C1 segment of cervical spinal cord (tissue), 14 donors: ENCODE results near the gene TNFSF8.

Experiments used
- DNase-seq, 14 donors: peaks; one replicate each; lab custom pipeline; 2025; lab: John Stamatoyannopoulos, UW

Gene TNFSF8

DNA sequence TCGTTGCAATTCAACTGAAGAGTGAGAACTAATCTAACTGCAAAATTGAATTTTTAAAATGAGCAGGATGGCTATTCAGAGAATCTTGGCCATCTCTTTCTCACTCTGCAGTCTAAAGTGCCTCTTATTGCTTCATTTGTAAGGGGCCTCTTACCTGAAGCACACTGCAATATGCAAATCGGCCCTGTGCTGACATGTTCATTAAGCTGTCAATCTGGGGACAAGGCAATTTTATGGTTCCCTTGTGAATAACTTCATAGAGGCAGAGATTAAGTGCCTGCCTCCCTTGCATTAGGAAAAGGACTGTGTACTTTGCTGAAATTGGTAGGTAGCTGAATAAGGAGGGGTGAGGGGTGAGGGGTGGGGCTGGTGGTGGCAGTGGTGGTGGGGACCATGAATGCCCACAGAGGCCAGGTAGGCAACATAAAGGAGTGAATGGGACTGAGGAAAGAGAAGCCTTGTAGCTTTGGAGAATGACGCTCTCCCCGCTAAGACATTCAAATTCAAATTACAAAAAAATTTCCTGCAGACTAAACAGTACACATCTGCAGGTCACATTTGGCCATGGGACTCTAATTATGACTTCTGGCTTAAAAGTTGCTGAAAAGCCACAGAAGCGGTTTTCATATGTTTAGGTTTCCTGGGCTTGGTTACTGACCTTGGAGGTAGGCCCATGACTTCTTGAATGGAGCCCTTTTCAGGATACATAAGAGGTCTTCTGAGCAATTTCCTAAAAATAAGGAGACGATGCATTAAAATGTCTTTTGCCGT, 25.0 kb downstream of the TNFSF8 start:
- DNase-seq = no peak

DNA sequence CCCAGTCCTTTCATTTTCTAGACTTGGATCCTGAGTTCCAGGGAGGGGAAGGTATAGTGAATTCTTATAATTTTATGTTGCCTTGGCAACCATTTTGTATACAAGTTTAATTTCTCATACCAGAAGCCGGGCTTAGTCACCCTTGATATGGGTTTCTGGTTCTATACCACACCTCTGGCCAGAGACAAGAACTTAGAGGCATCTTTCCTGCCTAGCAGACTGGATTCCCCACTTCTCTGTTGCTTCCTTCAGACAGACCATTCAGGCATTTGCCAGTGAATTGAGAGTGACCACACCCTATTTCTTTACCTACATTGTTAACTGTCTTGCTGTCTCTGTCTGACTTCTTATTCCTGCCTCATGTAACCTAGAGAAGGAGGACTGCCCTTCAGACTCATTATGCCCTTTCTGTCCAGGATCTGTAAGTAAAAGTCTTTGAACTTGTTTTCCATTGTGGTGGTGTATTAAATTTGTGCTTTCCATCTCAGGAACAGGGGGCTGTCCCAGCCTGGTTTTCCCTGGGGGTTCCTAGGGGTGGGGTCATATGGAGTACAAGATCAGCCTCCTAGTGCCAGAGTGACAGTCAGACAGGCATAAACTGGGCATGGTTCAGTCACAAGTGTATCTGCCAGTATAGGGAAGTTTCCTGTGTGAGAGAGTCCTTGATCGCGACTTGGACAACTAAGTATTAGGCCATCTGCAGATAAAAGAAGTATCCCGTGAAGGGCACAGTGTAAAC, 27.4 kb downstream of the TNFSF8 start:
- DNase-seq = no peak

DNA sequence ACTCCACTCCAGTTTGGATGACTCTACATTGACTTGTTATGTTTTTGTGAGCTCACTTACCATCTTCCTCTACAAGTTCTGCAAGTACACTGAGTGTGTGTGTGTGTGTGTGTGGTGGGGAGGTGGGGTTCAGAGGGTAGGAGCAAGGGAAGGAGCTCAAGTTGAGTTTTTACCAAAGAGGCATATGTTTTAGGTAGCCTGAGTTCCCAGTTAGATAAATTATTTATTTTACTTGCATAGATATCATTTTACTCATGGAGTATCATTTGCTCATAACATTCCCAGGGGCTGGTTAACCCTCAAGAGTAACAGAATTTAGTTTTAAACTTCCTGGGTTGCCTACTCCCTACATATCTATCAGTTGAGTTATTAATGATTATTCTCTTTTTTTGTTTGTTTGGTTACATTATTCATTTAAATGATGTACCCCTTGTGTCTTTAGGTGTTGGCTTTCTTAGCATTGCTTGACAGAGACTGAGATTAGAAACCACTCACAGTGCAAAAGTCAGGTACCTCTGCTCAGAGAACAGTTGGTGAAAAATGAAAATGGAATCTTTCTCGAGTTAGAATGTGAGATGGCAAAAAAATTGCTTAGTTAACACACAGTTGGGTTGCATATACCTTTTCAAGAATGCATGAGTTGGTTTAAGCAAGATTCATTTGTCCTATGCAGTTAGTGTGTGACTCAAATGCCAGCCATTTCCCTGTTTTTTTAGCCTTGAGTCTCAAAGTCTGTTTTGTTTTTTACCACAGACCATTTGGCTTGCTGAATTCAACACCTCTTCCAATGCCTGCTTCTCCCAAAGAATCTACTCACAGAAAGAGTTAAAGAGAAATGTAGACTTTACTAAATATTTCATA, 29.2 kb downstream of the TNFSF8 start:
- DNase-seq = no peak

DNA sequence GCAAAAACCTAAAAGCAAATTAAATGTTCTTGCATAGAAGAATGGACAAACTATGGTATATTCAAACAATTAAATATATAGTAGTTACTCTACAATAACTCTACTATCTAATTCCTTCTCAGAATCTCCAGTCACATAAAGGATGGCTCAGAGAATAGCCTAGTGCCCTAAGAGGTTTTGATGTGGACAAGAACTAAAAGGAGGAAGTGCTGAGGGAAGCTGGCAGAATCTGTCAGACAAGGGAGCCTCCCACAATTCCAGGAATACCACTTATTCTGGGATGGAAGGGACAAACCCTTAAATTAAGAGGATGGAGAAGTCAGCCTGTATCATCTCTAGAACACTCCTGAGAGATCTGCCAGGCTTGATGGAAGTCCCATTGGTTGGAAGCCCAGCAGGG, 30.4 kb downstream of the TNFSF8 start:
- no peak for DNase-seq

DNA sequence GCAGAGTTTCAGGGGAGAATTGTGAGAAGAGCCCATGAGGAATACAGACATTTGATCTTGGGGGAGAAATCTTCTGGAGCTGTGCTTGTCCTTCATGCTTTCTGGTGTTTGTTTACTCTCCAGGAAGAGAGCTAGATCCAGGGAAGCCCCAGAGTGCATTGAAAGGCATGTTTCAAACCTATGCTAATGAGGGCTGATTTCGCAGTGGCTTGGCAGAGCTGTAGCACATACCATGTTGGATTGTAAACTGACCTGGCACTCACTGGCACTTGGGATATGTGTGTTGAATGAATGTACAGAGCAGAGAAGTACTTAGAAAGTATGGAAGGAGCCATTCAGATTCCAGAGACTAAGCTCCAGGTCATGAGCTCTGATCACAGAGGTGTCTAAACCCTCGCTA, 30.9 kb downstream of the TNFSF8 start:
- DNase-seq = no peak

DNA sequence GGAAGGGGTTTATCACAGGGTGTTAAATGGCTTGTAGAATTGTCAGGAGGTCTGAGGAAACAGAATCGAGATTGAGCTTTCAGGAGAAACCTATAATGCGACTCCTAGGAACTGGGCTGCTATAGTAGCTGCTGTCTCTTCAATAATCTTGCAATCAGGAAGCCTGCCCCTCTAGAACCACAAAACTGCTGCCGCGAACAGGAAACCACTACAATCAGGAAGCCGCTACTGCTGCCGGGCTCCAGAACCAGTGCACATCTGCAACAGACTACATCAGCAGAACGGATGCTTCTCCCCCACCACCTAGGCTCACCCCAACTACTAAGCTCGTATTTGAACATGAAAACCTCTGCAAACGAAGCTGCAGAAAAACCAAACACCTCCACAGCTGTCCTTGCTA, 31.6 kb downstream of the TNFSF8 start:
- peak in 7 of 14 donors; percentile 1 to 22 (median 8) for DNase-seq

DNA sequence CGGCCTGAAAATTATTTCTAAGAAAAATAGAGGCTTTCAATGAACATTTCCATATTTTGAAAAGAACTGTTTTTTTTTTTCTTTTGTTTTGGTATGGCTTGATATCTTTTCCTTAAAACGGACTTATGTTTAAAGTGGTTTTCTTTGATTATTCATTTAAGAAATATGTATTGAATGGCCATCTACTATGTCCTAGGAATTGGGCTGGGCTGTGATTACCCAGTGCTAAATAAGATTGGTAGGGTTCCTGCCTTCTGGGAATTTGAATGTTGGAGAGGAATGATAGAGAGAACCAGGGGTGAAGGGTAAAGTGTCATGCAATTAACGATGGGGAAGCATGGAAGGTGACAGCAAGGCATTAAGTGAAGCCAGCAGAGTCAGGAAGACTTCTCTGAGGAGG, 33.2 kb downstream of the TNFSF8 start:
- no peak for DNase-seq

DNA sequence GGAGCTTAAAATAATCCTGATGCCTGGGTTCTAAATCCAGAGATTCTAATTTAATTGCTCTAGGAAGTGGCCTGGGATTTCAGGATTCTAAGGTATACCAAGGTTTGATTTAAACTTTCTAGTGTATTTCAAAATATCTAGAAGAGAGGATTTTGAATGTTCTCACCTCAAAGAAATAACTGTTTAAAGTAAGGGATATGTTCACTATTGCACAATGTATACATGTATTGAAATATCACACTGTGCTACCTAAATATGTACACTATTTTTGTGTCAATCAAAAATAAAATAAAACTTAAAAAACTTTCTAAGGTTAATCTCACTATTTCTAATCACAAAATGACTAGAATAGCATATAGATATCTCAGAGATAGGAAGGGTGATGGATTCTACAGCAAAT, 34.0 kb downstream of the TNFSF8 start:
- DNase-seq = no peak

DNA sequence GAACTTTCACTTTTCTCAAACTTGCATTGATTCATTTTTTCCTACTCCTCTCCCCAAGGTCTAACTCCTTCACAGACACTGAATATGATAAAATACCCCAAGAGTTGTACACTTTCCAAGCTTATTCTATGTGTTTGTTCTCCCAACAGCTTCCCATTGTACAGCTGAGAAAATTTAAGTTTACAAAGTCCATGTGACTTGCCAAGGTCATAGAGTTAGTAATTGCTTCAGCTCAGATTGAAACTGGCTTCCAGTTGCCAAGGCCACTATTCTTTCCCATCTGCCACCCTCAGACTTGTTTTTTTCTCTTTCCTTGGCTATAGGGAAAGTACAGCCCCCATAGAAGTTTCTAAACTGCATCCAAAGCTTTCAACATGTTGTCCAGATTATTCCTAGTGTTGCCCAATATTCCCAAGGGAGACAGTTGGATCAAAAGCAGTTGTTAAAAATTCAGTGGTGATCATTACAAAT, 34.8 kb downstream of the TNFSF8 start:
- no peak for DNase-seq

DNA sequence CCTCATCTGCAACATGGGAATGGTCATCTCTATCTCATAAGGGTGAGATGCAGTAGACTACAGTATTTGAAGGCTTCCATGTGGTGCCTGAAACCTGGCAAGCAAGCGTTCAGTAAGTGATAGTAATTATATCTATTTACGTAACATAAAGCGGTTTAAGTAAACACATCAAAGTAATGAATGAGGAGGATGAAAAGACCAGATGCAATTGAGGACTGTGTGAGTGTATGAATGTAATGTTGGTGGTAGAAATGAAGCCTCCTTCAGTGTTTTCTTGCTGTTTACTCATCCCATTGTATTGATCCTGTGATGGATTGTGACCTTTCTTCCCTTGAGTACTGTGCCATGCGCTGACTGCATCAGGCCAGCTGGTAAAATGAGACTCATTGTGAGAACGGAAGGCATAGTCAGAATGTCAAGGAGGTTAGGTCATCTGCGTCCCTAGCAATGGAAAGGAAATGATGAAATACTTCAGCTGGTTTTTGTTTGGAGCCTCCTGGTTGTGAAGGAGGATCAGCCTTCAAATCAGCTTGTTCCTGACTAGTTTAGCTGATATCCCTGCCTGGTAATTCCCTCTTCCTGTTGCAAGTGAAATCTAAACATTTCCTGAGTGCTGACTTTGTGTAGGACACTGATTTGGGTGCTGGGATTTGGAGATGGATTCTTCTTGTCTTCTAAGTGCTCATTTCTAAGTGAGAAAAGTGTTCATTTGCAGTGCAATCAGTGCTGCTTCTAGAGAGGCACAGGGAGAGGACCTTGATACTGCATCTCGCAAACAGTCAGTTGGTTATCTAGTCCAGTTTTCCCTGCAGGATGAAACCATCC, 35.6 kb downstream of the TNFSF8 start:
- DNase-seq = peak in 1 of 14 donors; percentile 5

DNA sequence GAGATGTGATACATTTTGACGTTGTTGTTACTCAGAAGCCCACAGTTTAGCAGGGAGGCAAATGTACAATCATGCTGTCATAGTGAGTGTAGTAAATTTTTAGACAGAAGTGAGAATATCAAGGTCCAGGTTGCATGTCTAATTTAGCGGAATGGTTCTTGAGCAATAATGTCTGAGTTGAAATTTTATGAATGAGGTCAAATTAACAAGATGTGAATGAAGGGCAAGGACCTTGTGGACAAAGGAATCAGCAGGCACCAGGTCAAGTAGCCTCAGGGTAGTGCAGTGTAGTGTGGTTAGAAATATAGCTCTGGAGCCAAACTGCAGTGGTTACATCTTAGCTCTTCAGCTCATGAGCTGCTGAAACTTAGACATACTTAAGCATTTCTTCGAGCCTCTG, 36.2 kb downstream of the TNFSF8 start:
- no peak for DNase-seq

DNA sequence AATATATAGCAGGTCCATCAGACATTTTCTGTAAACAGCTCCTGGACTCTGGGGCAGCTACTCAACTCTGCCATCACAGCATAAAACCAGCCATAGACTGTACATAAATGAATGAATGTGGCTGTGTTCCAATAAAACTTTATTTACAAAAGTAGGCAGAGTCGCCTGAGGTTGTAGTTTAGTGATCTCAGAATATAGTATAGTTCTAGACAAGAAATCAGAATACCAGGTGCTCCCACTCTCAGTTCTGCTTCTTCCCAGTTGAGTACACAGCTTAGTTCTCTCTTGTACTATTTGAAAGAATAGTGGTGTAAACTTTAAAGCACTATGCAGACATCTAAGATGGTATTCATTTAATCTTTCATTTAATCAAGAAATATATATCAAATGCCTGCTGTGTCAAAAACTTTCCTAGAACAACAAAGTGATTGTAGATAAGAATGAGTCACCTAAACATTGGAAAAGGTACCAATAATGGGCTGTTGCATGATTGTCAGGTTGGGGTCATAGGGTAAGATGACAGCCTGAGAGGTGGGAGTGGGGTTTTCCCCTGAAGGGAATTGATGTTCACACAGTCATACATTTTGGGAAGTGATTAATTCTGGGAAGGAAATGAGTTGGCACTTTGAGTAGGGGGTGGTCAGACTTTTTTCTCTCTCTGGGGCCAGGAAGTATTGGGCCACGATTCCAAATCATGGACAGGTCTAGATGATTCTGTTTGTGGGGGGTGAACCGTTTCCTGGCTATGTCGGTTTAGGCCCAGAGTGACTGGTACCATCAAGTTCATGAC, 37.0 kb downstream of the TNFSF8 start:
- DNase-seq = no peak

DNA sequence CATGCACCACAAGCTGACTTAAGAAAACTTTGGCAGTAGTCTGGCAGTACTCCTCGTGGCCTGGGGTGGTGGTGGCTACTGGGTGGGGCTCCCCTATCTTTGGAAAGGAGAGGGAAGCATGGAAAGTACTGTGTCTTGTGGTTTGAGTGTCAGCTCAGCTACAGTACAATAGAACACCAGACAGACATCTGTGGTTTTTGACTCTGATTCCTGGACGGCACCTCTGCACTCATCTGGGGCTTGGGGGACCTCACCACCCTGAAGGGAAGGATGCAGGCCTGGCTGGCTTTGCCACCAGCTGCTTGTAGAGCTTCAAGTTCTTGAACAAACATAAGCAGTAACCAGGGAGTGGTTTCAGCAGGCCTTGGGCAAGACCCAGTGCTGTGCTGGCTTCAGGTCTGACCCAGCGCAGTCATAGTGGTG, 40.6 kb downstream of the TNFSF8 start:
- no peak for DNase-seq

DNA sequence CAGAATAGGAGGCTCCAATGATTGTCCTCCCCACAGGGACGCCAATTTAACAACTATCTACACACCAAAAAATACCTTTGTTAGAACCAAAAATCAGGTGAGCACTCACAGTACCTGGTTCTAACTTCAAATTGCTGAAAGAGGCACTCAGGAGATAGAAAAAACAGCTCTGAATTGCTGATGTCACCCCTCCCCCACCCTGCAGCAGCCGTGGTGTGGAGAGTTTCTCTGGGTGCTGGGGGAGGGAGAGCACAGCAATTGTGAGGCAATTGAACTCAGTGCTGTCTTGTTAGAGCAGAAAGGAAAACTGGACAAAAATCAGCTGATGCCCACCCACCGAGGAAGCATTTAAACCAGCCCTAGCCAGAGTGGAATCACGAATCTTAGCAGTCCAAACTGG, 41.8 kb downstream of the TNFSF8 start:
- no peak for DNase-seq

DNA sequence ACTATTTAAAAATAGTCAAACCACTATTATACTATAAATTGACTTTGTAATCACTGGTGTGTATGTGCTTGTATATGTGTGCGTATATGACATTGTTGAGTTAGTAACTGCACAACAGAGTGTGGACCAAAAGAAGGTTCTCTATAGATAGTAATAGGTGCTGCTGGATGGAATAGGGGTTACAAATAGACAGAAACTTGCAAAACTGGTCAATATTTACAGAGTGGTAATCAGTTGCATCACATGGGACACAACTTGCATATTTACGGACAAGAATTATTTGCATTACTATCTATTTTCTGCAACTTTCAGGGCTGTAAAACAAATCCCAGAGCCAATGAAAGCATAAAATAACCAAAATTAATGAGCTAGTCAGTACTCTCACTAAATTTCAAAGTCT, 42.4 kb downstream of the TNFSF8 start:
- DNase-seq = no peak

DNA sequence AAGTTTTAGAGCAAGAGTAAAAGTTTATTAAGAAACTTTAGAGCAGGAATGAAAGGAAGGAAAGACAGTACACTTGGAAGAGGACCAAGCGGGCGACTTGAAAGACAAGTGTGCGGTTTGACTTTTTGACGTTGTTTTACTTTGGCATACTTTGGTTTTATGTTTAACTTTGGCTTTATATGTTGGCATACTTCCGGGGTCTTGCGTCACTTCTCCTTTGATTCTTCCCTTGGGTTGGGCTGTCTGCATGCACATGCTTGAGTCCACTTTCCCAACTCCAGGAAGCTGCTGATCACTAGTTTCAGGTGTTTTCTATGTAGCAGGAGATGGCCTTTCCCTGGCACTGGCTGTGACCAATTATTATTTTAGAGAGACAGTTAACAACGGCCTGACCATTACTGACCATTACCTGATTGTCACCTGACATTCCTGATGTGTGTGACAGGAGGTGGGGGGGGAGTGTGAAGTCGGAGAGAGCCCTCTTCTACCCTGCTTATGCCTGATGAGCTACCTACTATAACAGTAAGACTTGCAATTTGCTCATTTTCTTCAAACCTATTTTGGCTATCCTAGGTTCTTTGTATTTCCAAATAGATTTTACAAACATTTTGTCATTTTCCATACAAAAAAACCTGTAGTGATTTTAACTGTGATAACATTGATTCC, 45.5 kb downstream of the TNFSF8 start:
- no peak for DNase-seq

DNA sequence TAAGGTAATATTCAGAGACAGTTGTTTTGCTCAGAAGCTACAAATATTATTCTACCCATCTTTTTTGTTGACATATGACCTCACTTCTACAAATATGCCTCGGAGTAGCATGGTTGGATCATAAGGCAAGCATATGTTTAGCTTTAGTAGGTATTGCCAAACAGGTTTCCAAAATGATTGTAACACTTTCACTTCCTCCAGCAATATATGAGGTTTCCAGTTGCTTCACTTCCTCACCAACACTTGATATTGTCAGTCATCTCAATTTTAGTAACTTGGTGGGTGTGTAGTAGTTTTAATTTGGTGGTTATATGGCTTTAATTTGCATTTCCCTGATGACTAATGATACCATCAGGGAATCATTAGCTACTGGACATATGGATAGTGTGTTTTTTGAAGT, 46.7 kb downstream of the TNFSF8 start:
- no peak for DNase-seq

DNA sequence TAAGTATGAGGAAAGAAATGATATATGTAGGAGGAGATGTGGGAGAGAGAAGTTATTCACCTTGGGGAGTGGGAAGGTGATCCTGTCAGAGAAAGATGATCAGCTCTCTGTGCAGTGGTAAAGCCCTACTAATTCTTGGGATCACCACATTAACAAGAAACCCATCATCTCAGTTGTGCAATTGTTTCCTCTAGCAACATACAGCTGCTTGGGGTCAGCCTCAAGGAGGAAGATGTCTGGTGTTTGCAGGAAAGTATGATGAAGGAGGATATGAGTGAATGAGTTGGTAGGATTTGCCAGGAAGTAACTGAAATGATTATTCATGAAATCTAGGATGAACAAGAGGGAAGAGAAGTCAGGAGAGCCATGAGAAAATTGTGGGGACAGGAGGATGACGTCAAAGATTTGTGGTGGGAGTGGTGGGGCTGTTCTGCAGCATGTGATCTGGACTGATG, 50.1 kb downstream of the TNFSF8 start:
- no peak for DNase-seq

DNA sequence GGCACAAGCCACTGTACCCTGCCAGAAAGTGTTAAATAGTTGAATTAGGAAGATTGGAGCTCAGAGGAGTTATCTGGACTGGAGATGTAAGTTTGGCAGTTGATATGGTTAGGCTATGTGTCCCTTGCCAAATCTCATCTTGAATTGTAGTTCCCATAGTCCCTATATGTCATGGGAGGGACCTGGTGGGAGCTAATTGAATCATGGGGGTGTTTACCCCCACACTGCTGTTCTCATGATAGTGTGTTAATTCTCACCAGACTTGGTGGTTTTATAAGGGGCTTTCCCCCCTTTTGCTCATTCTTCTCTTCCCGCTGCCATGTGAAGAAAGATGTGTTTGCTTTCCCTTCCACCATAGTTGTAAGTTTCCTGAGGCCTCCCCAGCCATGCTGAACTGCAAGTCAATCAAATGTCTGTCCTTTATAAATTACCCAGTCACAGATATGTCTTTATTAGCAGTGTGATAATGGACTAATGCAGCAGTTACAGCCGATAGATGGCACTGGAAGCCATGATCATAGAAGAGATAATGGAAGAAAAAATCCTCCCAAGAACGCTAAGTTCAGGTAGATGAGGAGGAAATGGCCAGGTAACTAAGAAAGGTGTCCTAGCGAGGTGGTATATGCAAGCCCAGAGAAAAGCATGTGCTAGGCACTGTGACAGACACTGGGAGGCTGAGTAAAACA, 51.4 kb downstream of the TNFSF8 start:
- no peak for DNase-seq
